Stimulated activated CD8-positive, alpha-beta memory T cell treated with anti-CD3 and anti-CD28 coated beads, Interleukin-7, amount 100 ng/mL, for 4 hours (primary cell): ENCODE results near the gene MUC5B.

ENCODE experiments used
- DNase-seq, 2 donors: peaks; one replicate each; pipeline ENCODE4 v3.0.0-alpha.2; 2020; ENCODE audit warnings: low read depth in 2 of 2

MUC5B gene

DNA sequence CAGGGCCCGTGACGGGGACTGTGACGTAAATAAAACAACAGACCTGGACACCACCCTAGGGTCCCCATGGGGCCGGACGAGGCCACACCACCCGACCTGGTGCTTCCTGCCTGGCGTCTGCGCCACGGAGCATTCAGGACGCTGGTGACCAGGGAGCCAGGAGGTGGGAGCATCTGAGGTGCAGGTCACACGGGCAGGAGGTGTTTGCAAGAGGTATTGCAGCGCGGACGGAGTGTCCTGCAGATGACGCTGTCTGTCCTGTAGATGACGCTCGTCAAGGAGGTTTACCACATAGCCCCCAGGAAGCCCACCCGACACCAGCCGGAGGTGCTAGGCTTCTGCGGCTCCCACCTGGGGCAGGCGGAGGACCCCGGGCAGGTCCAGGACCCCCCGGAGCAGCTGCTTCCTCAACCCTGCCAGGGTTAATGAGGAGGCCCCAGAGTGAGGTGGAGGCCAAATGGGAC, 986 bp upstream of the MUC5B start:
- no peak for DNase-seq

GRCh38 chr11:1223346-1224110, 662 bp downstream of the MUC5B start:
- no peak for DNase-seq

DNA sequence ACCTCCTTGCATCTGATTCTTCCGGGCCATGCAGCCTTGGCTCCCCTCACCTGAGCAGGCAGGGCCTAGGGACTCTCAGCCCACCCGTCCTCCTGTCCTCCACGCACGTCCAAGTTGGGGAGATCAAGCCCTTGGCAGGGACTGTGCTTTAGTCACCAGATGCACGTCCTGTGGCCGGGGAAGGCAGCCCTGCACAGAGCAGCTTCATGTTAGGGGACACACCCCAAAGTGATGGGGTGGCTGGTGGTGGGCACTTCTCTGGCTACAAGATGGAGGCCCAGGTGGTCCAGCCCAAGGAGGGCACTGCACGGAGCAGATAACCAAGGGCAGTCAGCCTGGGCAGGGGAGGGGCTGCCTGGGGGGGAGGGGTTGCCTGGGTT, 1.2 kb downstream of the MUC5B start:
- no peak for DNase-seq

DNA sequence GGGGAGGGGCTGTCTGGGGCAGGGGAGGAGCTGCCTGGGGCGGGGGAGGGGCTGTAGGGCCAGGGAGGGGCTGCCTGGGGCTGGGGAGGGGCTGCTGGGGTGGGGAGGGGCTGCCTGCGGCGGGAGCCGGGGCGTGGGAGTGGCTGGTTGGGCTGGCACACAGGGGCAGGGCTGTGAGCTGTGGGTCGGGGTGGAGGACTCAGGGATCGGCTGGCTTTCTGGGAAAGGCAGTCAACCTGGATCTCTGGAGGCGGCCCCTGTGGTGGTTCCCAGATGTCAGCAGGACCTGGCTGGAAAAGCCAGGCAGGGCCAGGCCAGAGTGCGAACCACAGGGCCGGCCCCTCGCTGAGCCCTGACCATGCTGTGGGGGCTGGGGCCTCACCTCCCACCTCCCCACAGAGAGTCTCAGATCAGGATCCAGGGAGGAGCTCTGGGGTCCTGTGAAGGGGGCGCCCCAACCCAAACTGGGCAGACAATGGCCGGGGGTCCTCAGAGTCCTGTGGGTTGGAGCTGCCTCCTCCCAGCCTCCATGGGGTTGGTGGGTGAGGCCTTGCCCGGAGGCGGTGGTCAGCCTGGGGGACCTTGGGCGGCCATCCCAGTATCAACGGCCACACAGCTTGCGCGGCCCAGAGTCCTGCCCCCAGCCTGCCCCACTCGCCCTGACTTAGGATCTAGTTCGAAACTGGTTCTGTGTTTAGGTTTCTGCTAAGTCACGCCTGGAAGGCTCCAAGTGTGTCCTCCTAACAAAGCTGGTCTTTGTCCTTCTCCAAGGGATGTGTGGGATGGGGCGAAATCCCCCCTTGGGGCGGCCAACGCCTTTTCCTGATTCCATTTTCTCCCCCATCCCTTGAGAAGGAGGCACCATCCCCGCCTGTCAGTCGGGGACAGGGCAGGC, 1.9 kb downstream of the MUC5B start:
- DNase-seq: no peak

DNA sequence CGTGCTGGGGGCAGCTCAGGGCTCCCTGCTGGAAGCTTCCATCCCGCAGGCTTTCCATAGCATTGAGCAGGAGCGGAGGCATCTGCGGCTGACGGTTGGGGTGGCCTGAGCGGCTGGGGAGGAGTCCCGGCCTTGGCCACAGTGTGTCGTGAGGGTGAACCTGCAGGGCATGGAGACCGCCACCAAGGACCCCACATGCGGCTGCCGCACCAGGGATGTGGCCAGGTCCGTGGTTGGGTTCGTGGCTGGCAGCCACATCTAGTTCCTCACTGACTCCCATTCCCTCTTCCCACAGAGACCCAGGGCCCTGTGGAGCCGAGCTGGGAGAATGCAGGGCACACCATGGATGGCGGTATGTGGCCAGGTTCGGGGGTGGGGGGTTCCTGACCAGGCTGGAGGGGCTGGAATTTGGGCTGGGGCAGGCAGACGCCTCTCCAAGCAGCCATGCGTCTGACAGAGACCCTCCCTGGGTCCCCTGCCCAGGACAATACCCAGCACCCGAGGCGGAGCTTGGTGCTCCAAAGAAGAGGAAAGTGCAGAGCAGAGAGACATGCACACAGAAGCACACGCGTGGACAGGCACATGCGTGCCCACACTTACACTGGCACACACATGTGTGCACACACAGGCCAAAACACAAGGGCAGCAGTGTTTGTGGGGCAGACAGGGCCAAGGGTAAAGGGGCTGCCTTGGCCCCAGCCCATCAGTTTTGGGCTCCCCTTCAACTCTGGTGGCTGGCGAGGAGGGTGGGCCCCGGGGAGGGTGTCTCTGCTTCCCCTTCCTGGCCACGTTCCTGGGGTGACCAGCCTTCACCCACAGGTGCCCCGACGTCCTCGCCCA, 2.7 kb downstream of the MUC5B start:
- no peak for DNase-seq

GRCh38 chr11:1226226-1226985, 3.5 kb downstream of the MUC5B start:
- no peak for DNase-seq

GRCh38 chr11:1226986-1227550, 4.2 kb downstream of the MUC5B start:
- DNase-seq: no peak

DNA sequence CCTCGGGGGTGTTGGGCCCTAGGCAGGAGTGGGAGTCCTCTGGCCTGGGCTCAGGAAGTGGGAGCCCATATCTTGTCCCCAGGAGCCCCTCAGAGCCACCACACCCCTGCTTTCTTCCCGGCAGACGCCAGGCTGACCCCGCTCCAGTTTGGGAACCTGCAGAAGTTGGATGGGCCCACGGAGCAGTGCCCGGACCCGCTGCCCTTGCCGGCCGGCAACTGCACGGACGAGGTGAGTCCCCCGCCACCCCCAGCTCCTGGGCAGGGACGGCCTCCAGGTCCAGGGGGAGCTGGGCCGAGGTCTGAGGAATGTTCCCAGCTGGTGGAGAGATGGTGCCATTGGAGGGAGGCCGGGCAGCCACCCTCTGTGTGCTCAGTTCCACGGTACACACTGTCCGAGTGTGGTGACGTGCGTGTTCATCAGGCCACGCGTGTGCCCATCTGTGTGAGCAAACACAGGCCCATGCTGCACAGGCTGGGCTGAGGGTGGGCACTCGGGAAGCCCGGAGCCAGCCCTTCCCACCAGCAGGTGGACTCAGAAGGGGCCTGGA, 4.8 kb downstream of the MUC5B start:
- DNase-seq: no peak

GRCh38 chr11:1228101-1228821, 5.4 kb downstream of the MUC5B start:
- no peak for DNase-seq

DNA sequence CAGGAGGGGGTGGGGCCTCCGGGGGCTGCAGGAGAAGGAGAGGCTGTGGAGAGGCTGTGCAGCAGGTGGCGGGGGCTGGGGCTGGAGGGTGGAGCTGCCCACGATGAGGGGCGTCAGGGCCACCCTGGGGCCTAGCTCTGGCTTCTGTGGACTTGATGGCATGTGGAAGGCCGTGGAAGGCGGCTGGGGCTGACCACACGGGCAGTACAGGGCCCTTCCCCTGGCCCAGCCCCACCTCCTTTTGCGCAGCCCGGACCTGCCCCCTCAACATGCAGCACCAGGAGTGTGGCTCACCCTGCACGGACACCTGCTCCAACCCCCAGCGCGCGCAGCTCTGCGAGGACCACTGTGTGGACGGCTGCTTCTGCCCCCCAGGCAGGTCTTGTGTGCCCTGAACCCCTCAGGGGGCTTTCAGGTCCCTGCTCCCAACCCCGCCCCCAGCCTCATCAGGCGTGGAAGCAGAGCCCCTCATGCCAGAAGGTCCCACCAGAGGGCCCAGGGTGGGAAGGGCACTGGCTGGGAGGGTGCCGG, 6.1 kb downstream of the MUC5B start:
- no peak for DNase-seq

DNA sequence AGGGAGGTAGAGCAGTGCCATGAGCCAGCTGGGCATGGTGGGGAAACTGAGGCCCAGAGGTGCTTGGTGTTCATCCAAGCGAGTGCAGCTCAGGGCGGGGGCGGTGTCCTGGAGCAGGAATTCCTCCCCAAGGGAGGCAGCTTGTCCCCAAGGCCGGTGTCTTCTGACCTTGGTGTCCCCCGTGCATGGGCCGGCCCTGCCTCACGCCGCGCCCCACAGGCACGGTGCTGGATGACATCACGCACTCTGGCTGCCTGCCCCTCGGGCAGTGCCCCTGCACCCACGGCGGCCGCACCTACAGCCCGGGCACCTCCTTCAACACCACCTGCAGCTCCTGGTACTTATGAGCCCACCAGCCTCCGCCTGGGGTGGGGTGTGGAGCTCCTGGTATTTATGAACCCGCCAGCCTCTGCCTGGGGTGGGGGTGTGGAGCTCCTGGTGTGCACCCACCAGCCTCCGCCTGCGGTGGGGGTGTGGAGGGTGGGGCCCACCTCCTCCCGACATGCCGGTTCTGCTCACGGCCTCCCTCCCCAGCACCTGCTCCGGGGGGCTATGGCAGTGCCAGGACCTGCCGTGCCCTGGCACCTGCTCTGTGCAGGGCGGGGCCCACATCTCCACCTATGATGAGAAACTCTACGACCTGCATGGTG, 6.7 kb downstream of the MUC5B start:
- no peak for DNase-seq

- no peak for DNase-seq
Observed at GRCh38 chr11:1230121-1230455, 7.2 kb downstream of the MUC5B start.

- no peak for DNase-seq
Observed at GRCh38 chr11:1230456-1231395, 7.9 kb downstream of the MUC5B start.

DNA sequence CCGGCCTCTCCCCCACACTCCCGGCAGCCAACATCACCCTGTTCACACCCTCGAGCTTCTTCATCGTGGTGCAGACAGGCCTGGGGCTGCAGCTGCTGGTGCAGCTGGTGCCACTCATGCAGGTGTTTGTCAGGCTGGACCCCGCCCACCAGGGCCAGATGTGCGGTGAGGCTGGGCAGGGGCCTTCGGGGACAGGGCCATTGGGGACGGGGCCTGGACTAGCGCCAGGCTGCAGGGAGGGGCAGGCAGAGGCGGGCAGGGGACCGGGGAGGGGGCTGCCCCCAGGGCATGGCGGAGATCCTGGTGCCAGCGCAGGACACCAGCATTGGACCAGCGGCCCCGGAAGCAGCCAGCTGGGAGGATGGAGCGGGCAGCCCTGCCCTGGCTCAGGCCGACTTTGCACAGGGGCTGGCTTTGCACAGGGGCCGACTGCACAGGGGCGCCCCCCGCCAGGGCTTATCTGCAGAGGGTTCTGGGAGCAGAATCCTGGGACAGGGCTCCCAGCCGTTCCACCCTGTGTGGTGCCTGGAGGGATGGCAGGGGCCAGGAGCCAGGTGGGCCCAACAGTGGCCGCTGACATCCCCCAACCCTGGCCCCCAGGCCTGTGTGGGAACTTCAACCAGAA, 8.6 kb downstream of the MUC5B start:
- no peak for DNase-seq

DNA sequence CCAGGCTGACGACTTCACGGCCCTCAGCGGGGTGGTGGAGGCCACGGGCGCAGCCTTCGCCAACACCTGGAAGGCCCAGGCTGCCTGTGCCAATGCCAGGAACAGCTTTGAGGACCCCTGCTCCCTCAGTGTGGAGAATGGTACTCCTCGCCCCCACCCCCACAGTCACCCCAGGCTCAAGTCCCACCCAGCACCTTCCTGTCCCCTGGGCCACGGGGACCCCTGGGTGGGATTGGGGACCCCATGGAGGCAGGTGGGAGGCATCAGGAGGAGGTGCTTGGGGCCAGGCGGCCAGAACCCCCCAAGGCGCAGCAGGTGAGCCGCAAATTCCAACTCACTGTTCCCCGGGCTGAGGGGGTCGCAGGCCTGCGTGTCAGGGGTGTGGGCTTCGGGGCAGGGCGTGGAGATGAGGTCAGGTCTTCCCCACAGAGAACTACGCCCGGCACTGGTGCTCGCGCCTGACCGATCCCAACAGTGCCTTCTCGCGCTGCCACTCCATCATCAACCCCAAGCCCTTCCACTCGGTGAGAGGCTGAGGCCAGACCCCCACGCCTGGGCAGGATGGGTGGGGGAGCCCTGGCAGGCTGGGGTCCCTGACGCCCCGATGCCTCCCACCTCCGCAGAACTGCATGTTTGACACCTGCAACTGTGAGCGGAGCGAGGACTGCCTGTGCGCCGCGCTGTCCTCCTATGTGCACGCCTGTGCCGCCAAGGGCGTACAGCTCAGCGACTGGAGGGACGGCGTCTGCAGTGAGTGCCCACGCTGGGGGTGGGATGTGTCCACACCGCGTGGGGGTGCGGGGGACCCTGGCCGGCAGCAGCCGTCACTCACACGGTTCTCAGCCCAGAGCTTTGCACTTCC, 9.4 kb downstream of the MUC5B start:
- no peak for DNase-seq

DNA sequence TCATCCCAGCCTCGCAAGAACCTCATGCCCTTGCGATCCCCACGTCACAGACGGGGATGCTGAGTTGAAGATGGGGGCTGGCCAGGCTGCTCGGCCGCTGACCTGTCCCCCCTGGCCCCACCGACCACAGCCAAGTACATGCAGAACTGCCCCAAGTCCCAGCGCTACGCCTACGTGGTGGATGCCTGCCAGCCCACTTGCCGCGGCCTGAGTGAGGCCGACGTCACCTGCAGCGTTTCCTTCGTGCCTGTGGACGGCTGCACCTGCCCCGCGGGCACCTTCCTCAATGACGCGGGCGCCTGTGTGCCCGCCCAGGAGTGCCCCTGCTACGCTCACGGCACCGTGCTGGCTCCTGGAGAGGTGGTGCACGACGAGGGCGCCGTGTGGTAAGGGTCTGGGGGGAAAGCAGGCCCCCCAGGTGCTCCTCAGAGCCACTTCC, 10.0 kb downstream of the MUC5B start:
- DNase-seq: no peak
